GM12878 (cell line): ENCODE data around the gene SDHAF1. TPM values are rescaled to one million over a fixed set of nuclear protein-coding genes. Genes with fewer than 3 reads are reported as not detected.

Source experiments
- ATAC-seq: fragments of 200-7000 bp; cut with Tn5 transposase; 3 replicates; pipeline ENCODE4 v1.9.1; 2020; ENCODE audit warnings: mild to moderate bottlenecking, moderate library complexity
- BruUV-seq: library from RNA; stranded (reverse); fragments of 400-500 nt; replicated peaks from 2 replicates; lab custom pipeline; 2021; lab: Mats Ljungman, UMichigan
- CTCF ChIA-PET: fragments of 300-600 bp; sonication (Branson Sonifier 250); formaldehyde crosslinking; extraction: SDS; loops from one replicate; lab custom pipeline; 2021; ENCODE audit warnings: inconsistent platforms; lab: Yijun Ruan, JAX
- POLR2A ChIA-PET: fragments of 350-600 bp; formaldehyde crosslinking; extraction: SDS; loops from one replicate; lab custom pipeline; 2021; ENCODE audit warnings: inconsistent platforms; lab: Charles Lee
- RAD21 ChIA-PET: fragments of 300-600 bp; sonication (Branson Sonifier 250); formaldehyde crosslinking; loops from one replicate; lab custom pipeline; 2023; ENCODE audit warnings: antibody characterized with exemption; ENCODE audit not compliant: unreplicated experiment; lab: Charles Lee
- SMC1A ChIA-PET: fragments of 300-600 bp; sonication (Branson Sonifier 250); formaldehyde crosslinking; loops from one replicate; lab custom pipeline; 2023; ENCODE audit not compliant: unreplicated experiment, uncharacterized antibody; lab: Charles Lee
- DNase-seq: peaks from one replicate; pipeline ENCODE4 v3.0.0-alpha.2; 2011; ENCODE audit warnings: low read depth, low spot score
- FAIRE-seq: peaks from 3 replicates; lab custom pipeline; 2011; peaks lifted over from hg19 to GRCh38; lab: Jason Lieb, UNC
- H2AFZ ChIP-seq: 2 replicates; pipeline ENCODE4 v1.6.0; 2011; ENCODE audit warnings: low read depth, low read length, control low read depth; ENCODE audit not compliant: control insufficient read depth
- H3K27ac ChIP-seq: 2 replicates; pipeline ENCODE4 v1.5.1; 2011; ENCODE audit warnings: control low read depth; ENCODE audit not compliant: control insufficient read depth, insufficient read depth
- H3K27me3 ChIP-seq, 2 experiments: replicated peaks in 1 of 2; 2 replicates each; pipeline versions ENCODE4 v1.6.0 to v1.6.1; 2011; ENCODE audit warnings: low read length in 1 of 2; ENCODE audit not compliant: control insufficient read depth in 2 of 2, insufficient read depth in 2 of 2
- H3K36me3 ChIP-seq, 2 experiments: 2 replicates each; pipeline ENCODE4 v1.5.1; 2011; ENCODE audit warnings: low read length in 1 of 2; ENCODE audit not compliant: control insufficient read depth in 2 of 2, insufficient read depth in 2 of 2
- H3K4me1 ChIP-seq: 2 replicates; pipeline ENCODE4 v1.6.1; 2011; ENCODE audit warnings: mild to moderate bottlenecking, low read length, moderate library complexity, mixed read lengths; ENCODE audit not compliant: control insufficient read depth, insufficient read depth
- H3K4me2 ChIP-seq: 2 replicates; pipeline ENCODE4 v1.6.0; 2011; ENCODE audit warnings: control low read depth; ENCODE audit not compliant: control insufficient read depth, insufficient read depth
- H3K4me3 ChIP-seq: fragments of 200-600 bp; sonication (generic); 2 replicates; pipeline ENCODE4 v1.5.1; 2016
- H3K79me2 ChIP-seq: 2 replicates; pipeline ENCODE4 v1.6.0; 2011; ENCODE audit warnings: low read length; ENCODE audit not compliant: control insufficient read depth, insufficient read depth
- H3K9ac ChIP-seq: 2 replicates; pipeline ENCODE4 v1.8.0; 2011; ENCODE audit warnings: low read length, control low read depth, mixed read lengths; ENCODE audit not compliant: control insufficient read depth, insufficient read depth
- H3K9me3 ChIP-seq: replicated peaks from 3 replicates; pipeline ENCODE4 v1.5.1; 2011; ENCODE audit warnings: mild to moderate bottlenecking, low read length; ENCODE audit not compliant: control insufficient read depth, insufficient read depth
- H4K20me1 ChIP-seq: 2 replicates; pipeline ENCODE4 v1.6.0; 2011; ENCODE audit not compliant: control insufficient read depth, insufficient read depth
- BACH1 ChIP-seq: fragments of 450-650 bp; IDR thresholded peaks from 2 replicates; pipeline ENCODE4 v1.6.1; 2017; ENCODE audit warnings: mild to moderate bottlenecking, borderline replicate concordance
- EED ChIP-seq: sonication (generic); IDR thresholded peaks from 2 replicates; pipeline ENCODE4 v1.6.1; 2016; ENCODE audit warnings: antibody characterized with exemption, low read depth
- EGR1 ChIP-seq, 2 experiments: IDR thresholded peaks; 1 replicate in 1 of 2; 2 replicates in 1 of 2; pipeline ENCODE4 v1.6.1; 2011 to 2012; ENCODE audit warnings: low read depth in 2 of 2, low read length in 2 of 2, borderline replicate concordance in 1 of 2, mild to moderate bottlenecking in 1 of 2, moderate library complexity in 1 of 2
- FOXK2 ChIP-seq: fragments of 450-650 bp; IDR thresholded peaks from 2 replicates; pipeline ENCODE4 v1.6.1; 2017; ENCODE audit warnings: mild to moderate bottlenecking, moderate library complexity
- NR2F1 ChIP-seq: fragments of 450-650 bp; conservative IDR thresholded peaks from 2 replicates; pipeline ENCODE4 v1.6.1; 2017; ENCODE audit warnings: mild to moderate bottlenecking
- PML ChIP-seq: IDR thresholded peaks from 2 replicates; pipeline ENCODE4 v1.6.1; 2012; ENCODE audit warnings: low read length, inconsistent platforms
- SRF ChIP-seq, 2 experiments: IDR thresholded peaks; 2 replicates each; pipeline ENCODE4 v1.6.1; 2011; ENCODE audit warnings: low read depth in 2 of 2, low read length in 2 of 2, mild to moderate bottlenecking in 1 of 2, moderate library complexity in 1 of 2
- WGBS: methylation state at CpG from one replicate; pipeline ENCODE4 v1.1.6; 2016; ENCODE audit warnings: low lambda C conversion rate; ENCODE audit not compliant: insufficient replicate concordance, insufficient coverage; ENCODE audit errors: missing lambda C conversion rate; 5-methylcytosine and 5-hydroxymethylcytosine counted together
- in situ Hi-C: fragments of 300-500 bp; cut with MboI; formaldehyde crosslinking; loops from 9 replicates; pipeline ENCODE4 v1.14.3; 2018; ENCODE audit warnings: mixed read lengths
- intact Hi-C: fragments of 100-400 bp; cut with micrococcal nuclease; formaldehyde crosslinking; loops from one replicate; pipeline ENCODE4 v1.14.2; 2022; ENCODE audit not compliant: unreplicated experiment
- polyA plus RNA-seq, 11 experiments: library from polyadenylated mRNA; depleted of rRNA in 4 of 11; unstranded in 6 of 11; stranded (reverse) in 5 of 11; fragments of >200 nt; fragmentation: Nextera tagmentation in 4 of 11; fragmentation: Illumina TruSeq in 1 of 11; extraction: Ambion mirVana in 4 of 11; extraction: Trizol in 1 of 11; gene quantifications; 1 replicate in 1 of 11; 2 replicates in 10 of 11; pipeline versions ENCODE4 v1.2.1 to v1.2.3, GENCODE V29; 2011 to 2016; ENCODE audit warnings: inconsistent platforms in 2 of 11, missing spikeins in 2 of 11, low read depth in 1 of 11
- total RNA-seq, 4 experiments: library from RNA; depleted of rRNA in 3 of 4; stranded (reverse); fragments of >200 nt in 3 of 4; fragmentation: Illumina TruSeq in 1 of 4; extraction: Trizol in 1 of 4; gene quantifications; 2 replicates each; pipeline versions ENCODE4 v1.2.1 to v1.2.3, GENCODE V29; 2013 to 2021
- TF ChIP-seq, protein P1 (sequence below): fragments of 450-650 bp; IDR thresholded peaks from 2 replicates; pipeline ENCODE4 v1.6.1; 2014; ENCODE audit warnings: mild to moderate bottlenecking

SDHAF1 gene
- total and polyA plus RNA-seq, 10 of the 15 experiments (the other 5 are each of a cell fraction or from before 2014, with no cell fraction given), result 0.74 to 45.6 (median 24.4) TPM

DNA sequence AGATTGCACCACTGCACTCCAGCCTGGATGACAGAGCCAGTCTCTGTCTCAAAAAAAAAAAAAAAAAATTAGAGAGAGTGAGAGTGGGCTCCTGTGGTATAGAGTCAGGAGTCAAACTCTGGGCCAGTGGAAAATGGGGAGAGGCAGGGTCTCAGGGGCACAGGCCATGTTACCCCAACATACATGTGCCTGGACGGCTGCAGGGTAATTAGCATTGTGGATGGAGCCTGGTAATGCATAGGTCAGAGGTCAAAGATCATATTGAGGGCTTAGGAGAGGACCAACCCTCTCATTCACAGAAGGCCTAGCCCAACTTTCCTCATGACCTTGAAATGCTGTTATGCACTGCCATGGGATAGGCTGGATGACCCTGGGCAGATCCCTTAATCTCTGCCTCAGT is 30.6 kb downstream of the SDHAF1 start:
- no peak for ATAC-seq
- in situ Hi-C loops (no loop called here), intact Hi-C loops (no loop called here)
- Histone ChIP-seq H4K20me1 (no peaks in the 10 kb centered on the region), H3K79me2 (no peaks in the 10 kb centered on the region), H3K4me1 (no peaks in the 10 kb centered on the region), H3K9me3 (no peaks in the 10 kb centered on the region), H3K9ac (no peak overlapping the region), H3K4me2 (no peak overlapping the region), H3K36me3 (peaks cover 0 to 5% of the 10 kb centered on the region in 2 experiments; a peak in 2 of 4 replicates), H3K27me3 (no peaks in the 10 kb centered on the region), H3K4me3 (no peak overlapping the region), H2AFZ (no peak overlapping the region), H3K27ac (no peak overlapping the region)
- RAD21 ChIA-PET, result no interaction called here
- POLR2A ChIA-PET, result no interaction called here
- BruUV-seq, result no TSS peak
- no peak for DNase-seq
- CTCF ChIA-PET, result no interaction called here
- SMC1A ChIA-PET, result no interaction called here
- WGBS, result 64% methylated on average over 1 of the region's 1 CpG
- TF ChIP-seq FOXK2, result no peak
- no peak for TF ChIP-seq PML
- TF ChIP-seq EED, result no peak
- TF ChIP-seq EGR1 (IDR thresholded peaks at IDR 0.05; ENCODE audit: borderline replicate concordance in 1 of 2, low read depth in 2 of 2, low read length in 2 of 2), result no peak
- no peak for TF ChIP-seq BACH1
- TF ChIP-seq NR2F1, result peak; percentile 41; the same call in 1 of the 2 replicates
- FAIRE-seq, result no peak

- Histone ChIP-seq H4K20me1 (no peaks in the 10 kb centered on the region), H3K4me3 (no peak overlapping the region), H3K79me2 (no peaks in the 10 kb centered on the region), H3K9me3 (no peaks in the 10 kb centered on the region), H3K4me1 (no peaks in the 10 kb centered on the region), H3K27ac (no peak overlapping the region), H2AFZ (no peak overlapping the region), H3K27me3 (no peaks in the 10 kb centered on the region), H3K9ac (no peak overlapping the region), H3K4me2 (no peak overlapping the region), H3K36me3 (peaks cover 0 to 5% of the 10 kb centered on the region in 2 experiments; a peak in 2 of 4 replicates)
- in situ Hi-C loops (no loop called here), intact Hi-C loops (no loop called here)
- ChIA-PET RAD21 (no interaction called here), SMC1A (no interaction called here), POLR2A (no interaction called here), CTCF (no interaction called here)
- no TSS peak for BruUV-seq
- no peak for FAIRE-seq
- WGBS, result 94% methylated on average over 46 of the region's 49 CpGs
- ATAC-seq, result no peak
- no peak for DNase-seq
- TF ChIP-seq, protein P1, sequence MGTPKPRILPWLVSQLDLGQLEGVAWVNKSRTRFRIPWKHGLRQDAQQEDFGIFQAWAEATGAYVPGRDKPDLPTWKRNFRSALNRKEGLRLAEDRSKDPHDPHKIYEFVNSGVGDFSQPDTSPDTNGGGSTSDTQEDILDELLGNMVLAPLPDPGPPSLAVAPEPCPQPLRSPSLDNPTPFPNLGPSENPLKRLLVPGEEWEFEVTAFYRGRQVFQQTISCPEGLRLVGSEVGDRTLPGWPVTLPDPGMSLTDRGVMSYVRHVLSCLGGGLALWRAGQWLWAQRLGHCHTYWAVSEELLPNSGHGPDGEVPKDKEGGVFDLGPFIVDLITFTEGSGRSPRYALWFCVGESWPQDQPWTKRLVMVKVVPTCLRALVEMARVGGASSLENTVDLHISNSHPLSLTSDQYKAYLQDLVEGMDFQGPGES, result no peak
- TF ChIP-seq SRF (IDR thresholded peaks at IDR 0.05; ENCODE audit: low read depth in 2 of 2, low read length in 2 of 2), result peak in 1 of 2 experiments; percentile 15; a peak in 1 of 4 replicates
These were observed 31.3 kb downstream of the SDHAF1 start for GRCh38 chr19:36026091-36026876.
